GM18517 (cell line): ENCODE results near the gene CLOCK.
A peak's percentile ranks its signal among the peaks of the same experiment; 100 is the strongest.
"Not testable (repeated sequence)": the region's sequence is repeated elsewhere in the genome, so short reads cannot be mapped to it uniquely, and the experiment has no call there.

Source experiments
- ATAC-seq: cut with Tn5 transposase; IDR thresholded peaks from one replicate; pipeline ENCODE4 v1.9.1; 2021; ENCODE audit warnings: mild to moderate bottlenecking, moderate library complexity; ENCODE audit not compliant: unreplicated experiment

CLOCK gene

GRCh38 chr4:55546756-55547465 is at the start of gene CLOCK:
TSS of gene CLOCK (minus strand) at chr4:55546909. CDS start at chr4:55482785, 64,124 bp downstream.
- peak; percentile 79 for ATAC-seq

- ATAC-seq = no peak
Observed at GRCh38 chr4:55592014-55592413, 45.3 kb upstream of the CLOCK start, which contains the start of gene PDCL2. TSS of gene PDCL2 (minus strand) at chr4:55592245. CDS start at chr4:55592109, 136 bp downstream.

GRCh38 chr4:55588160-55588559 is 41.5 kb upstream of the CLOCK start:
- no peak for ATAC-seq

- not testable (repeated sequence) for ATAC-seq
Observed at GRCh38 chr4:55582773-55583172, 36.1 kb upstream of the CLOCK start.

GRCh38 chr4:55578341-55579010 is 31.8 kb upstream of the CLOCK start:
- no peak for ATAC-seq

- ATAC-seq = no peak
Observed at GRCh38 chr4:55575513-55575912, 28.8 kb upstream of the CLOCK start.

- no peak for ATAC-seq
Observed at GRCh38 chr4:55574252-55574651, 27.5 kb upstream of the CLOCK start.

- ATAC-seq = no peak
Observed at GRCh38 chr4:55571806-55572205, 25.1 kb upstream of the CLOCK start.

- ATAC-seq = peak; percentile 77
Observed at GRCh38 chr4:55568905-55569504, 22.3 kb upstream of the CLOCK start.

GRCh38 chr4:55561889-55562288 is 15.2 kb upstream of the CLOCK start:
- ATAC-seq = peak; percentile 100

- ATAC-seq = no peak
Observed at GRCh38 chr4:55560096-55560495, 13.4 kb upstream of the CLOCK start.

GRCh38 chr4:55554453-55555030 is 7.8 kb upstream of the CLOCK start:
- no peak for ATAC-seq

GRCh38 chr4:55553441-55554201 is 6.9 kb upstream of the CLOCK start:
- ATAC-seq = no peak

- not testable (repeated sequence) for ATAC-seq
Observed at GRCh38 chr4:55551964-55552363, 5.3 kb upstream of the CLOCK start.

GRCh38 chr4:55549888-55550287 is 3.2 kb upstream of the CLOCK start:
- ATAC-seq = no peak

- ATAC-seq = no peak
Observed at GRCh38 chr4:55547918-55548317, 1.2 kb upstream of the CLOCK start.

- ATAC-seq = no peak
Observed at GRCh38 chr4:55547466-55547770, 709 bp upstream of the CLOCK start.

GRCh38 chr4:55546506-55546755 is 278 bp downstream of the CLOCK start:
- peak; percentile 55 for ATAC-seq

- ATAC-seq = peak; percentile 43
Observed at GRCh38 chr4:55545641-55546505, 836 bp downstream of the CLOCK start.

GRCh38 chr4:55545151-55545550 is 1.6 kb downstream of the CLOCK start:
- no peak for ATAC-seq
